Middle frontal gyrus (tissue), 1 donor: ENCODE measurements around the gene SPECC1.
"Not testable (repeated sequence)": the region's sequence is repeated elsewhere in the genome, so short reads cannot be mapped to it uniquely, and the experiment has no call there.

Experiments used
- DNase-seq: peaks from one replicate; pipeline ENCODE4 v3.0.0-alpha.2; 2015; ENCODE audit warnings: low spot score; ENCODE audit errors: extremely low spot score

SPECC1 gene

DNA sequence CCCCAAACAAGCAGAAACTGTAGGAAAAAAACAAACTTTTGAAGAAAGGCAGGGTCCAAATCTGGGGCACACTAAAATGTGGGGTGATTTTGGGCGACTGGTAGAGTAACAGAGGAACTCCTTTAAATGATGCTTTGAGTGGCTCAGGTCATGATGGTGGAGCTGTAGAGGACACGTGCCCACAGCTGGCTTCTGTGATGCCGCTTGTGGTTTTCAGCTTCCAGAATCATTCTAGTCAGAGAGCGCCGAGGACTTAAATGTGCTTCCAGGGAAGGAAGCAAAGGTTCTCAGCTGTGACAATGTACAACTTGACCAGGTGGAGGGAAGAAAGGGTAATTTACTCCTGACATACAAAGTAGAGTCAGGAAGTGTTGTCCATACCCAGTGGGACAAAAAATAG, 295.8 kb downstream of the SPECC1 start:
- DNase-seq, result no peak

DNA sequence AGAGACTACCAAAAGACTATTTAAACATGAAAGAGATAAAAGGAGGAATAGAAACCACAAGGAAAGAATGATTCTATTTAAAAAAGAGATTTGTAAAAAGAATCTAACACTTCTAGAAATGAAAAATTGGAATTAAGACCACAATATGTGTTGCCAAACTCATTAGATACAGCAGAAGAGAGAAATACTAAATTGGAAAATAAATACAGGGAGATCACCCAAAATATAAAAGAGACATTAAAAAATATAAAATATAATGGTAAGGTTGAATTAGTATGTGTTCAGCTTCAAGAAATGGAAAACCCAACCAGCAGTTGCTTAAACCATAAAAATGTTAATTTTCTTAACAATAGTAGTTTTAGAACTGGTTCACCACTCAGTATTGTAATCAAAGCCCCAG, 297.8 kb downstream of the SPECC1 start:
- DNase-seq, result no peak

DNA sequence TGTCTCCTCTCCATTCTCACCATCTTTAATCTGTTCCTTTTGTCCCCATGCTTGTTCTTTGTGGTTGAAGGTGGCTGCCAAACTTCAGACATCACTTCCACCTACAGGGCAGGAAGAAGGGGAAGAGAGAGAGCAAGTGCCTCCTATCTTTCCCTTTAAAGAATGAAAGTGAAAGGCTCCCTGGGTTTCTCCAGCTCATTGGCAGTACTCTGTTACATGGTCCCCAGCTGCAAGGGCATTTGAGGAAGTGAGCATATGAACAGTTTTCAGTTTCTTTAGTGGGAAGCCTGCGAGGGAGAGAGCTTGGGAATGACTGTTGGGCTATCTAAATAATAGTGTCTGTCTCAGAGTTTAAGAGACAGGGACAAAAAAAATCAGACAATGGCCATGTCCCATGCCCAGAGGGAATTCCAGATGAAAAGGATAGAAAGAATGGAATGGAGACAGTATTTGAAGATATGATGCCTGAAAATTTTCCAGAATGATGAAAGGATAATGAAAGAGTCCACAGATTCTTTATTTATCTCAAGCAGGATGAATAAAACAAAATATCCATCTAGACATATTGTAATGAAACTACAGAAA, 298.3 kb downstream of the SPECC1 start:
- DNase-seq, result no peak

GRCh38 chr17:20310481-20310880, 301.3 kb downstream of the SPECC1 start:
- DNase-seq, result no peak

GRCh38 chr17:20313306-20313705, 304.1 kb downstream of the SPECC1 start:
- no peak for DNase-seq

DNA sequence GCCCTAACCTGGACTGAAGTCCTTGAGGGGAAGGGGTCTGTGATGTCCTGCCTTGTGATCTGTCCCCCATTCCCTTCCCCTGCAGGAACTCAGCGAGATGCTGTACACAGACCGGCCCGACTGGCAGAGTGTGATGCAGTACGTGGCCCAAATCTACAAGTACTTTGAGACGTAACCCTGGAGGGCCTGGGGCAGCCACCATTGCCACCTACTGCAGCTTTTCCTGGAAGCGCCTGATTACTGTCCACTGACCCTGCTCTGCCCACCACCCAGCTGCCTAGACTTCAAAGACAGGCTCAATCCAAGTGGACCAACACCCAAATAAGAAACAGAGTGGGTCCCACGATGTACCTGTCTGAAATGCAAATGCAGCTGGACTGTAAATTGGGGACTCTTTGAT, 304.7 kb downstream of the SPECC1 start:
- no peak for DNase-seq

DNA sequence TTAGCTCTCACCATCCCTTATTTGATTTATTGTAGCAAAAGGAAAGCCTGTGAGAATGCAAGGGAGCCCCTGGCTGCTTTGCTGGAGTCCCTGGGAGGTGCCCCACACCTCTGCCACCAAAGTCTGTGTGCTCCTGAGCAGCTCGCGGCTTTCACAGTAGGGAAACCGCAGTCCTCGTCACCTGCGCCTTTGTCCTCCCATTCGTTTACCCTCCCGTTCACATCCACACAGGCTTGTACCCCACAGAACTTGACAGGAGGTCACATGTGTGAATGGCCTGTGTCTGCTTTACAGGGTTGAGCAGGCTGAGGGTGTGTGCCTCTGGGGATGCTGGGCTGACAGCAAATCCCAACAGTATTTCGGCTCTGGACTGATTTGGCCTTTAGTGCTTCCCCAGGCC, 305.7 kb downstream of the SPECC1 start:
- DNase-seq, result no peak

DNA sequence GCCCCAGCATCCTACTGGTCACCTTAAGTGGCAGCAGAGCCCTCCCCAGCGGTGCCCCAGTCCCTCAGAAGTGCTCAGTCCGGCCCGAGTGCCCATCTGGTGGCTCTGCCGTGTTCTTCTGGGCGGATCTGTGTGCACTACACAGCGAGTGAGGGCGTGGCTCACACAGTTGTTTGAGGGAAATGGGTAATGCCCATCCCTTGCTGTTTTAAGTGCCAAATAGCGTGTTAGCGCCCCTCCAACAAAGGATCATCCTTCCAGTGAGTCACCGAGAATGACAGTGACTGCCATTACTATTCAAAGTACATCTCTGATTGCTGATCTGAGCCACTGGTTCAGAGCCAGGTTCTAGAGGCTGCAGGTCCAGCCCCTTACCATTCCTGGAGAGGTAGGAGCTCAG, 306.2 kb downstream of the SPECC1 start:
- DNase-seq, result no peak

DNA sequence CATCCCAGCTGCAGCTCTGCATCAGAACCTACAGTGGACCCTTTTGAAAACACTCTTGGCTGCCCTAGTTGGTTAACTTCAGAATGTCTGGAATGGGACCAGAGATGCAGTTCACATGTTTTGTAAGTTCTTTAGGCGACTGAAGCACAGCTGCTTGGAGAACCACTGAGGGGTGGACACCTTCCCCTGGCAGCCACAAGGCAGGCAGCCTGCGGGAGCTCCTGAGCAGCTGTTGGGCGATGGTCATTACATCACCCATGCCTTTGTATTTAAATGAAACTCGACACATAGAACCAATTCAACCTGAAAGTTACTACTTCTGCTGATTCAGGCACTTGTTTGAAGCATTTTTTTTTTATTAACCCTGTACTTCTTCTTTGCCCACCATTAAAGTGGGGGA, 306.7 kb downstream of the SPECC1 start:
- DNase-seq, result no peak

DNA sequence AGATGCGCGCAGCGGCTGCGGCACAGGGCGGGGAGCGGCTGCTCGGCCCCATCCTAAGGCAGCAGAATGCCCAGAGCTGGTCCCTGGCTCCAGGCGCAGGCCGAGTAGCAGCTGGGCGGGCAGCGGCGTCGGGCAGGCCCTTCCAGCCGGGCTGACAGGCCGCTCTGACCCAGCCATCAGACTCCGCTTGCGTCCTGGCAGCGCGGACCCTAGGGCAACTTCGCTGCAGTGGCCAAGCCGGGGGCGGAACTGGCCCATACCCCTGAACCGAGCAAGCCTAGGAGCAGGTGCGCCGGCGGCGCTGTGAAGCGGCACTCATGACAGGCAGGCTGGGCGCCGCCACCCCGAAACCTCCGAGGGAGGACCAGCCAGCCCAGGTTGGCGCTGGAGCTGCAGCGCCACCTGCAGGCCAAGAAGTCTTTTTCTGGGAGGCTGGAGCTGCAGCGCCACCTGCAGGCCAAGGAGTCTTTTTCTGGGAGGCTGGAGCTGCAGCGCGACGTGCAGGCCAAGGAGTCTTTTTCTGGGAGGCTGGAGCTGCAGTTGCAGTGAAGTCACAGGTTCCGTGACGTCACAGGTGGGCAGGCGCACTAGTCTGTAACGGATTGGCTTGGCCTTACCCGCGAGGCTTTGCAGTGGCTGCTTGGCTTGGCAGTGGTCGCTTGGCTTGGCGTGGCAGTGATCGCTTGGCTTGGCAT, 311.5 kb downstream of the SPECC1 start:
- DNase-seq, result peak; percentile 5

GRCh38 chr17:20321357-20321756, 312.2 kb downstream of the SPECC1 start:
- DNase-seq, result not testable (repeated sequence)

GRCh38 chr17:20327739-20328138, 318.6 kb downstream of the SPECC1 start:
- not testable (repeated sequence) for DNase-seq

- not testable (repeated sequence) for DNase-seq
Measured at GRCh38 chr17:20351405-20351804, 342.2 kb downstream of the SPECC1 start.

- not testable (repeated sequence) for DNase-seq
Measured at GRCh38 chr17:20352567-20352966, 343.4 kb downstream of the SPECC1 start.

DNA sequence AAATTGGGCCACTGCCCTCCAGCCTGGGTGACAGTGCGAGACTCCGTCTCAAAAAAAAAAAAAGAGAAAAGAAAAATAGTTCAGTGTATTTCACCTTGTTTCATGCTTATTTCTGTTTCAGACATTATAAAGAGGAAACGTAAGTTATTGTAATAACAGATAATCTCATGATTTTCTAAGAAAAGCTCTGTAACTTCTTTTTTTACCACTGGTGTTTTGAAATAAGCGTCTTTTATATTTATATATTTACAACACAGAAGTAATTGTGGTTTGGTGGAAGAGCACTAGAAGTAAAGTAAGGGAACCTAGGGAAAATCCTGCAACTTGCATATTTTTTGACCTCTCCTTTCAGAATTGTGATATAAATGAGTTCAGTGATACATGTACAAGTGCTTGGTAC, 354.7 kb downstream of the SPECC1 start:
- DNase-seq, result not testable (repeated sequence)
